ENCODE data around the gene DDN. TPM values are rescaled to one million over a fixed set of nuclear protein-coding genes. Genes with fewer than 3 reads are reported as not detected.
A peak's percentile ranks its signal among the peaks of the same experiment; 100 is the strongest.

The DDN gene
- polyA plus RNA-seq, 1 of the 3 experiments (the other 2 are of a cell fraction), result 0.20 TPM

- no peaks in the 10 kb centered on the region for H3K27me3 ChIP-seq (ENCODE audit: insufficient read depth)
- H3K4me3 ChIP-seq (ENCODE audit: low read depth in 2 of 2, low read length in 1 of 2), result no peak overlapping the region
- ChIA-PET CTCF (interaction anchor here (1.0 to 1.1 kb wide), 2 partner anchors 16 to 64 kb away, joined by 3 to 5 read pairs; no protein-coding TSS in a partner anchor), POLR2A (no interaction called here)
- no peaks in the 10 kb centered on the region for H3K4me1 ChIP-seq (ENCODE audit: control insufficient read depth in 1 of 2, insufficient read depth in 2 of 2, low read depth in 1 of 2, low read length in 1 of 2)
- H3K27ac ChIP-seq (ENCODE audit: low read depth in 2 of 2, low read length in 1 of 2), result no peak overlapping the region
- peaks cover 44 to 92% of the 10 kb centered on the region in 2 experiments for H3K36me3 ChIP-seq (replicated peaks in 1 of 2; ENCODE audit: control insufficient read depth in 1 of 2, insufficient read depth in 2 of 2, low read length in 1 of 2)
- no peaks in the 10 kb centered on the region for H4K20me1 ChIP-seq (ENCODE audit: insufficient read depth)
- no peak for TF ChIP-seq RCOR1 (IDR thresholded peaks at IDR 0.05; ENCODE audit: low read length)
- TF ChIP-seq GABPA (IDR thresholded peaks at IDR 0.05; ENCODE audit: low read depth), result no peak
- TF ChIP-seq EP300 (IDR thresholded peaks at IDR 0.05; ENCODE audit: borderline replicate concordance in 1 of 2, low read depth in 1 of 2, low read length in 1 of 2), result no peak
- no peak for TF ChIP-seq FOXJ3 (CRISPR knock-in tag; IDR thresholded peaks at IDR 0.05)
- TF ChIP-seq YY1 (IDR thresholded peaks at IDR 0.05; ENCODE audit: low read depth), result no peak
- WGBS (ENCODE audit: low lambda C conversion rate), result 98% methylated on average over 9 of the region's 9 CpGs
- H3K9me2 ChIP-seq, result no peaks in the 10 kb centered on the region
- no peak overlapping the region for H3K4me2 ChIP-seq
- no peaks in the 10 kb centered on the region for H3K9me3 ChIP-seq
- peaks cover 9% of the 10 kb centered on the region for H3F3A ChIP-seq (replicated peaks; ENCODE audit: insufficient read depth)
- no peaks in the 10 kb centered on the region for H3K79me2 ChIP-seq (ENCODE audit: insufficient read depth)
- no peak overlapping the region for H3K9ac ChIP-seq
- DNase-seq, result peak; percentile 6
- no peak overlapping the region for H2AFZ ChIP-seq (ENCODE audit: low read depth)
Observed at GRCh38 chr12:49027846-49028555, 28.8 kb upstream of the DDN start.

- no peaks in the 10 kb centered on the region for H3K9me3 ChIP-seq
- no peak overlapping the region for H2AFZ ChIP-seq (ENCODE audit: low read depth)
- no peaks in the 10 kb centered on the region for H4K20me1 ChIP-seq (ENCODE audit: insufficient read depth)
- no peaks in the 10 kb centered on the region for H3K4me1 ChIP-seq (ENCODE audit: control insufficient read depth in 1 of 2, insufficient read depth in 2 of 2, low read depth in 1 of 2, low read length in 1 of 2)
- H3K79me2 ChIP-seq (ENCODE audit: insufficient read depth), result no peaks in the 10 kb centered on the region
- no peak overlapping the region; a peak in 1 of 4 replicates for H3K27ac ChIP-seq (ENCODE audit: low read depth in 2 of 2, low read length in 1 of 2)
- H3F3A ChIP-seq (replicated peaks; ENCODE audit: insufficient read depth), result peaks cover 16% of the 10 kb centered on the region
- CTCF ChIA-PET, result interaction anchor here (1.0 to 1.1 kb wide), 3 partner anchors 17 to 65 kb away, joined by 3 to 5 read pairs (median 3); no protein-coding TSS in a partner anchor
- no peaks in the 10 kb centered on the region for H3K27me3 ChIP-seq (ENCODE audit: insufficient read depth)
- no peak overlapping the region for H3K9ac ChIP-seq
- 94% methylated on average over 24 of the region's 26 CpGs for WGBS (ENCODE audit: low lambda C conversion rate)
- peak; percentile 24 for DNase-seq
- no peaks in the 10 kb centered on the region for H3K9me2 ChIP-seq
- H3K4me2 ChIP-seq, result no peak overlapping the region
- POLR2A ChIA-PET, result no interaction called here
- H3K36me3 ChIP-seq (replicated peaks in 1 of 2; ENCODE audit: control insufficient read depth in 1 of 2, insufficient read depth in 2 of 2, low read length in 1 of 2), result peaks cover 47 to 91% of the 10 kb centered on the region in 2 experiments
- no peak overlapping the region for H3K4me3 ChIP-seq (ENCODE audit: low read depth in 2 of 2, low read length in 1 of 2)
- TF ChIP-seq NFIC (IDR thresholded peaks at IDR 0.05; ENCODE audit: borderline replicate concordance) (no peak), CHD2 (IDR thresholded peaks at IDR 0.05; ENCODE audit: low read length, partially characterized antibody) (no peak), ZBTB33 (IDR thresholded peaks at IDR 0.05; ENCODE audit: borderline replicate concordance, low read depth) (no peak), IRF3 (IDR thresholded peaks at IDR 0.05; ENCODE audit: low read depth, low read length) (no peak), RAD21 (IDR thresholded peaks at IDR 0.05; ENCODE audit: low read length) (no peak), EP300 (IDR thresholded peaks at IDR 0.05; ENCODE audit: borderline replicate concordance in 1 of 2, low read depth in 1 of 2, low read length in 1 of 2) (no peak), TCF12 (IDR thresholded peaks at IDR 0.05) (no peak), RFX5 (IDR thresholded peaks at IDR 0.05; ENCODE audit: low read length) (no peak), TEAD4 (IDR thresholded peaks at IDR 0.05; ENCODE audit: borderline replicate concordance, insufficient read depth) (no peak), POLR2AphosphoS5 (IDR thresholded peaks at IDR 0.05; ENCODE audit: low read depth, low read length) (no peak), FOSL2 (IDR thresholded peaks at IDR 0.05; ENCODE audit: borderline replicate concordance, low read depth) (no peak), YY1 (IDR thresholded peaks at IDR 0.05; ENCODE audit: low read depth) (no peak), RXRA (IDR thresholded peaks at IDR 0.05; ENCODE audit: borderline replicate concordance, low read depth) (no peak), ELF1 (IDR thresholded peaks at IDR 0.05) (no peak), USF2 (IDR thresholded peaks at IDR 0.05; ENCODE audit: borderline replicate concordance, low read depth, low read length) (no peak), USF1 (IDR thresholded peaks at IDR 0.05; ENCODE audit: borderline replicate concordance, low read depth) (no peak)
Observed at GRCh38 chr12:49026678-49027480, 27.7 kb upstream of the DDN start.
